Left cardiac atrium (tissue), 4 donors: ENCODE data around the gene PTX3. TPM values are rescaled to one million over a fixed set of nuclear protein-coding genes. Genes with fewer than 3 reads are reported as not detected.
A peak's percentile ranks its signal among the peaks of the same experiment; 100 is the strongest.

Experiments used
- ATAC-seq, 2 donors: fragments of 200-7000 bp; cut with Tn5 transposase; one replicate each; pipeline ENCODE4 v1.9.1; 2020; ENCODE audit warnings: mild to moderate bottlenecking in 2 of 2, moderate library complexity in 2 of 2
- DNase-seq: peaks from one replicate; pipeline ENCODE4 v3.0.0-alpha.2; 2020
- intact Hi-C, 2 donors: fragments of 100-400 bp; cut with DNase I; formaldehyde crosslinking; loops; one replicate each; pipeline versions ENCODE4 v1.14.1 to v1.15.1; 2022 to 2023
- total RNA-seq, 2 donors: library from RNA; stranded (reverse); fragmentation: NEBNext Ultra II Directional; extraction: Animal tissue kit (Norgen Biotek cat#: 25700); gene quantifications; one replicate each; pipeline ENCODE4 v1.2.1, GENCODE V29; 2021
- donor health status: DM: no; HTN: yes; CAD: no.
- donor health status: DM: no; HTN: yes; CAD: no; lungs with severe emphysema.
- donor health status: DM: yes; HTN: yes; CAD: no.
- donor health status: Dilated cardiomyopathy.

PTX3 gene
- total RNA-seq, 2 donors from 2014 or later: 1.3 to 51.1 TPM

- intact Hi-C loops: no loop called here
- DNase-seq (no peak), ATAC-seq (no peak)
Observed at GRCh38 chr3:157418104-157418503, 18.5 kb upstream of the PTX3 start.

DNA sequence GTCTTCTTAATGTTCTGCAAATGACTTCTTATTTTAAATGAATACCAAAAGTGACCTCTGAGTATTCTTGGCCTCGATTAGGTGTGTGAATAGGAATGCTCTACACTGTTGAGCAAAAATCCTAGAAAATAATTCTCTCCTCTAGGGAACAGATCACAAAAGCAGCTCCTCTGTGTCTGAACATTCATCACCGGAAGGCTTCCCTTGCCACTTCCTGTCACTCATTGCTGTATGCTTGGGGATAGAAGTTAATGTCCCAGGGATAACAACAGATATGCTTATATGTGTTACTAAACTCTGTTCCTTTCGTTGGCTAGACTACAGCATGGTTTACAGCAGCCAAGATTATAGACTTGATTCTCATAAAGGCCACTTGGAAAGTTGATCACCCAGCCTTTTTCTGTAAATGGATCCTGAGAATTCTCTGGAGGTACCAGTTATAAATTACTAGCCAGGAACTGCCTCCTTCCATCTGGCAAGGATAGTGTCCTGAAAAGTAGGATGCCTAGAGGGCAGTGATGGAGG is 16.0 kb upstream of the PTX3 start:
- intact Hi-C loops: no loop called here
- ATAC-seq (no peak), DNase-seq (no peak)

GRCh38 chr3:157423337-157423736 is 13.3 kb upstream of the PTX3 start:
- no peak for DNase-seq
- ATAC-seq: no peak
- intact Hi-C loops: no loop called here

- intact Hi-C loops: no loop called here
- no peak for ATAC-seq
- no peak for DNase-seq
Observed at GRCh38 chr3:157427901-157428300, 8.7 kb upstream of the PTX3 start.

DNA sequence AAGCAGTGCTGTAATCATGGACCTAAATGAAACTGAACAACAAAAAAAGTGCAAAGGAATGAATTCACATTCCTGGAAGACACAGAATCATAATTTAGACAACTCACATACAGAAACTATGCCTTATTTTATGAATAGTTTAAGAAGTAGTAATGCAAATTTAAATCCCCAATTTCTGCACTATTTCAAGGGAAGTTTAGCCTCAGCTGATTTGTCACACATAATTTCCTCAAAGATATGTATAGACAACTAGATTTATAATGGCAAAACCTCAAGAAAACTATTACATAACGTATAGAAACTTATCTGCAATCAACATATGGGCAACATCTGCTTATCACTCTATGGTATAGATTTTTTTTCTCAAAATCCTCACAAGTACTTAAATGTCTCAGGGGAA is 7.8 kb upstream of the PTX3 start:
- DNase-seq (no peak), ATAC-seq (no peak)
- intact Hi-C loops: no loop called here

- intact Hi-C loops: no loop called here
- DNase-seq (no peak), ATAC-seq (no peak)
Observed at GRCh38 chr3:157429708-157430107, 6.9 kb upstream of the PTX3 start.

DNA sequence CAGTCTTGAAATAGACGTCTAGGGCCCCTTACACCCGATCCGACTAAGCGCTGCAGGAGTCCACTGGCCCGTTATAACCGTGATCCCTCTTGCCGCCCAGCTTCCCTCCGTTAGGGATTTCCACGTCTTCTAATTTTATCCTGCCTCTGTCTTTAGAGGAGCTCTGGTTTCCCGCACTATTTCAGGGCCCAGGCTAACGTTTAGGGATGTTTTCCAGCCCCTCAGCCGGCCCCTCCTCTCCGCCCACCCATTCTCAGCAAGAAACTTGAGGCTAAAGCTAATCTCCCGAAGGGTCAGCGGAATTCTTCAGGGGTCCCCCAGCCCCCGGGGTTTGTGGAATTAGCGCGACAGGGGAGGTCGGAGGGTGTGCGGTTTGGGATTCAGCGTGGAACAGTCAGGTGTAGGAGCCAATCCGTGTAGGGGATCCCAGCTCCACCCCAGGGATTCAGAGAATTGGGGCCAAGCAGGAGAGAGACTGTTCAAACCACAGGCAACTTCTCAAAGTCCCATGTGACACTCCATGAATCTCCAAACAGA is 1.6 kb downstream of the PTX3 start:
- intact Hi-C loops: no loop called here
- peak in 1 of 2 donors; percentile 10 for ATAC-seq

GRCh38 chr3:157441102-157441624 is 4.5 kb downstream of the PTX3 start:
- intact Hi-C loops: no loop called here
- no peak for DNase-seq
- no peak for ATAC-seq

More for the DNA sequence above, 1.6 kb downstream of the PTX3 start:
- DNase-seq: no peak

GRCh38 chr3:157442729-157443128 is 6.1 kb downstream of the PTX3 start:
- ATAC-seq (peak; percentile 61 to 66), DNase-seq (peak; percentile 20)
- intact Hi-C loops: no loop called here

GRCh38 chr3:157443905-157444796 is 7.5 kb downstream of the PTX3 start:
- ATAC-seq (no peak), DNase-seq (no peak)
- intact Hi-C loops: no loop called here

DNA sequence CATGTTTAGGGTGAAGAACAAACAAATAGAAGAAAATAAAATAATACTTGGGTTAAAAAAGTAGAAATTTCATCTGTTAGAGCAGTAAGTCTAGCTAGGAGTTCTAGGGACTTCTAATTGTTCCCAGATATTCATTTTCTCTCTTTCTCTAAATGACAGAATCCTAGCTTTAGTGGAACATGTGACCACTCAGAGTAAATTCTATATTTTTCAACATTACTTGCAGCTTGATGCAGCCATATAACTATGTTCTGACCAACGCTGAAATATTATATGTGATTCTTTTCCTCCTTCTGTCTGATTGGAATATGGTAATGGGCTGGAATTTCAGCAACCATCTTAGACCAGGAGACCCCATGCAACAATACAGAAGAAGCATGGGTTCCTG is 8.1 kb downstream of the PTX3 start:
- no peak for DNase-seq
- no peak for ATAC-seq
- intact Hi-C loops: no loop called here

- ATAC-seq (no peak), DNase-seq (no peak)
- intact Hi-C loops: no loop called here
Observed at GRCh38 chr3:157445857-157446256, 9.2 kb downstream of the PTX3 start.

- no peak for DNase-seq
- ATAC-seq: no peak
- intact Hi-C loops: no loop called here
Observed at GRCh38 chr3:157447026-157447694, 10.5 kb downstream of the PTX3 start.

DNA sequence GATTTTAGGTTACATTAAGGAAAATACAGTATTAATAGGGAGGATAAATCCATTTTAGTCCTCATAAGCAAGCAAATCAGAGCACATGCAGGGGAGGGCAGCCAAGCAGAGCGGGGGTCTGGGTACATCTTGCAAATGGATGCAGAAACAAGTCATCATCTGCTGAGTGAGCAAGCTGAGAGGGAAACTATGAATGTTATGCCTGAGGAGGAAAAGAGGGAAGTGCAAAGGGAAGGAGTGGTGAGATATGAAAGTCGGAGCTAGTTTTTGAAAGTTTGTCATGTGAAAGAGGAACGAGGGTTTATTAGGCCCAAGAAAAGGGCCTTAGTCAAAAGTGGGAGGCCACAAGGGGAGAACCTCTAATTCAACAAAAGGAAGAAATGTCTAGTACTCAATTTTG is 15.4 kb downstream of the PTX3 start:
- ATAC-seq (peak in 1 of 2 donors; percentile 18), DNase-seq (no peak)
- intact Hi-C loops: no loop called here

DNA sequence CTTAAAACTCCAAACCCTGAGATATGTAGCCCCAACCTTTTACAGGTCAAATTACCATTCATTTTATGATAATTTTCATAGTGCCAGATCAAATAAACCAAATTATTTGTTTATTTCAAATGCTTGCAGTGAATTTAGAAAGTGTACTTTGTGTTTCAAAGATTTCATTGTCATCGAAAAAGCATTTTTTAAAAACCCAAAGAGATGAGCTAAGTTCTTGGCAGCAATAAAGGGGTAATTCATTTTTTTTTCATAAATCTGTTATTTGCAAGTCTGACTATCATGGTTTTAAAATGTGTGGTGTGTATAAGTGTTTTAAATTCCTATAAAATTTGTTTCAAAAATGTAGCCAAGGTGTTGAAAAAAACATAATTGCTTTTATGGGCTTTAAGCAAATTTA is 17.2 kb downstream of the PTX3 start:
- DNase-seq: no peak
- intact Hi-C loops: no loop called here
- ATAC-seq: no peak

DNA sequence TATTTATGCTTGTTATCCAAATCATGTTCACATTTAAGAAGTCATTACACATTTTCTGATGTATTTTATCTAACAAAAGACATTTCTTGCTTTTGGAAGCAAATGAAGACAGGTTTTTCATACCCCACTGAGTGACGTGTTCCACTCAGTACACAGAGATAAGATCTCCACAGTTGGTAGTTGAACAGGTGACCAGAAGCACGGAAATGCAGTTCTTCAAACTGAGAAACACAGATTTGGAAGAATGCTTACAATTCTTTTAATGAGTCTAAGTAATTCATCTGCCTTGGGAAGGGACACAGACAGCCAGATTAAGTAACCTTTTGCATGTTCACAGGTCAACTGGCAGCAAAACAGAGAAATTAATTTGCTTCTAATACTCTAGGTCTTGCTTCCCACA is 23.1 kb downstream of the PTX3 start:
- intact Hi-C loops: no loop called here
- DNase-seq (no peak), ATAC-seq (no peak)

DNA sequence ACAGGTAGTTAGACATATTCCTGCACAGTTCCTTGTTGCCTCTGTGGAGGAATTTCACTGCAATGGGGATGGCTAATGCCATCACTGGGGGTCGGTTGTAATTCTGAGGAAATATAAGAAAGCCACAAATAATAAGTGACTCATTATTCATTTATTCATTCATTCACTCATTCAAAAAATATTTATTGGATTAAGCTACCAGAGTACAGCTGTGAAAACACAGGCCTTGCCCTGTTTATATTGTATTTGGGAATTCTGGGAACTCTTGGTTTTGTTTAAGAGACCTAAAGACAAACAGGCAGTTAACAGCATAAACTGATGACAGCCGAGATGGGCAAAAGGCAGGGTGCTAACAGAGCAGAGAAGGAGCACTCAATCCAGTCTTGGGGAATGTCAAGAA is 23.6 kb downstream of the PTX3 start:
- DNase-seq (no peak), ATAC-seq (peak in 1 of 2 donors; percentile 56)
- intact Hi-C loops: no loop called here

DNA sequence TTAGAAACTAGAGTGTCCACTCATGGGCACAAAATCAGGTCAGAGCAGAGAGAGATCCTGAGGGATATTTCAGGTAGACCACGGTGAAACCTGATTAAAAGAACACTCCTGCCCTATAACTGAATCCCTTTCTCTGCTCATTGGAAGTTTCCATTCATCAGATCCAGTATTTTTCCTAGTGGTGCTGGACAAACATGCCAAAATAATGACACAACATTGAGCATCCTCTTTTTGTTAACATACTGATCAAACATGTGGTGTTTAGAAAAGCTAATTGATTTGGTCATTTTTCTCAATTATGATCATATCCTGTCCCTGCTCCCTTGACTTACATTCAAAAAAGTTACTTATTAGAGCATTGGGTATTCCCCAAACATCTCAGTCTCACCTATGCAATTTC is 27.2 kb downstream of the PTX3 start:
- intact Hi-C loops: no loop called here
- DNase-seq (no peak), ATAC-seq (no peak)

DNA sequence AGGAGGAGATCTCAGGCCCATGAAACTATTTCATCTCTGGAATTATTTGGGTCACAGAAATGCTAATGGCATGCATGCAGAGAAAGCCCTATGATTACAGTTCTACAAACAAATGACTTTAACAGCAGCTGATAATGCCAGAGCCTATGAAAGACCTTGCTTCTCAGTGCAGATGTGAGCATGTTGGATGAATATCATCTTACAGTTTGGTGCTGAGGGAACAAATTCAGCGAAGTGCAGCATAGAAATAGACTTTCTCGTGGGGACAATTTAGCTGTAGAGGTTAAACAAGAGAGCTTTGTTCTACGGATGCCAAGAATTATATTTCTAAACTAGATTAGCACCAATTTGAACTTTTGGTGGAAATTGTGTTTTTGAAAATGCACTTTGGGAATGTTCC is 27.7 kb downstream of the PTX3 start:
- DNase-seq: no peak
- ATAC-seq: peak in 1 of 2 donors; percentile 51
- intact Hi-C loops: no loop called here

DNA sequence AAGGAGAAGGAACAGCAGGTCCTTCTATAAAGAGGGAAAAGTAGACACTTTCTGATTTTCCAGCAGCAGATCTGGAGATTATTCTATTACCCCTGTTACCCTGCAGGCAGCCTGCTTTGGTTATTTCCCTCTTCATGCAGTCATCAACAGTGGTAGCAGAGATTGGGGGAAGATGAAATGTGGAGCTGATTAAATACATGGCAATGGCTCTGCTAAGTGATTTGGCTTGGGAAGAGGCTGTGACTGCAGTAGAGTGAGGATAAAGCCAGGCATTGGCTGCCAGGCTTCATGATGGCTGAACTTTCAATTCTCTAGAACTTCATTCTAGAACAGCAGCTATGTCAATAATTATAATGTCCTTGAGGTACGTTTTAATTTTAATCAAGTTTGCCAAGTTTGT is 29.1 kb downstream of the PTX3 start:
- ATAC-seq (no peak), DNase-seq (no peak)
- intact Hi-C loops: no loop called here
